Body of pancreas (tissue), 4 donors: ENCODE results near the gene KANTR. TPM values are rescaled to one million over a fixed set of nuclear protein-coding genes. Genes with fewer than 3 reads are reported as not detected.

Experiments used
- ATAC-seq: fragments of 150-250 bp; one replicate; pipeline ENCODE4 v1.9.1; 2016
- DNase-seq, 4 donors: peaks; one replicate each; pipeline ENCODE4 v3.0.0-alpha.2; 2019
- H3K27ac ChIP-seq, 4 donors: fragments of 200-600 bp; sonication (generic); 1 replicate in 3 of 4; 2 replicates in 1 of 4; pipeline versions ENCODE4 v1.5.1 to v1.6.1; 2016 to 2019; ENCODE audit warnings: mild to moderate bottlenecking in 1 of 4, mixed read lengths in 1 of 4, moderate library complexity in 1 of 4
- H3K27me3 ChIP-seq, 2 donors: fragments of 200-600 bp; sonication (generic); one replicate each; pipeline ENCODE4 v1.6.0; 2016; ENCODE audit warnings: mild to moderate bottlenecking in 1 of 2
- H3K36me3 ChIP-seq, 2 donors: fragments of 200-600 bp; sonication (generic); replicated peaks in 1 of 2; 2 replicates each; pipeline ENCODE4 v1.5.1; 2016; ENCODE audit warnings: low read depth in 2 of 2; ENCODE audit not compliant: insufficient read depth in 1 of 2
- H3K4me1 ChIP-seq: fragments of 200-600 bp; sonication (generic); one replicate; pipeline ENCODE4 v1.6.0; 2016
- H3K4me3 ChIP-seq, 2 donors: fragments of 200-600 bp; sonication (generic); 1 replicate in 1 of 2; 2 replicates in 1 of 2; pipeline ENCODE4 v1.5.1; 2016 to 2019
- H3K9me3 ChIP-seq, 3 donors: fragments of 200-600 bp; sonication (generic); 1 replicate in 2 of 3; 2 replicates in 1 of 3; pipeline ENCODE4 v1.5.1; 2016
- CTCF ChIP-seq, 7 experiments: fragments of 450-650 bp in 4 of 7; fragments of 200-600 bp in 3 of 7; sonication (generic) in 3 of 7; IDR thresholded peaks; one replicate each; pipeline ENCODE4 v1.5.1; 2016 to 2019; ENCODE audit warnings: antibody characterized with exemption in 7 of 7
- POLR2A ChIP-seq, 3 donors: fragments of 450-650 bp; IDR thresholded peaks; one replicate each; pipeline ENCODE4 v1.6.1; 2016; ENCODE audit warnings: antibody characterized with exemption in 3 of 3, mild to moderate bottlenecking in 2 of 3
- WGBS, 2 donors: methylation state at CpG; one replicate each; pipeline ENCODE4 v1.1.5; 2017; 5-methylcytosine and 5-hydroxymethylcytosine counted together
- intact Hi-C: fragments of 100-400 bp; cut with DNase I; formaldehyde crosslinking; loops from one replicate; pipeline ENCODE4 v1.15.1; 2023
- total RNA-seq, 2 donors: library from RNA; depleted of rRNA; stranded (reverse); fragments of >200 nt; gene quantifications; one replicate each; pipeline ENCODE4 v1.1.0, GENCODE V29; 2016

KANTR gene
- total RNA-seq, 2 donors from 2014 or later, result 12.2 to 13.0 TPM

- Histone ChIP-seq H3K36me3 (no peaks in the 10 kb centered on the region), H3K4me3 (no peak overlapping the region), H3K4me1 (peaks cover 21% of the 10 kb centered on the region), H3K9me3 (no peaks in the 10 kb centered on the region), H3K27ac (peak overlapping the region; percentile 39 to 89 (median 60)), H3K27me3 (no peaks in the 10 kb centered on the region)
- TF ChIP-seq POLR2A (IDR thresholded peaks at IDR 0.05), result no peak
- TF ChIP-seq CTCF (IDR thresholded peaks at IDR 0.05), result no peak
- 28 to 34% methylated on average over 7 to 9 of the region's 17 CpGs for WGBS, 2 donors
- DNase-seq (no peak), ATAC-seq (no peak)
- intact Hi-C loops, result no loop called here
These were observed 13.0 kb upstream of the KANTR start for GRCh38 chrX:53080628-53081580.

- Histone ChIP-seq H3K9me3 (no peaks in the 10 kb centered on the region), H3K36me3 (no peaks in the 10 kb centered on the region), H3K27ac (peak within 1 kb of the TSS; percentile 70 to 90 (median 84)), H3K27me3 (no peaks in the 10 kb centered on the region), H3K4me1 (peaks cover 33% of the 10 kb centered on the region), H3K4me3 (peak within 1 kb of the TSS; percentile 36 to 37)
- WGBS, 2 donors, result 0 to 2% methylated on average over 10 to 23 of the region's 86 CpGs
- TF ChIP-seq POLR2A (IDR thresholded peaks at IDR 0.05) (peak; percentile 99), CTCF (IDR thresholded peaks at IDR 0.05) (no peak)
- peak; percentile 93 for ATAC-seq
- intact Hi-C loops, result no loop called here
- peak; percentile 94 to 95 (median 95) for DNase-seq
These were observed 11.8 kb upstream of the KANTR start, which contains the start of gene TSPYL2 for GRCh38 chrX:53081925-53082772. Gene TSPYL2, plus strand, starts transcription at chrX:53082367. Its CDS starts 132 bp downstream, at chrX:53082499.

GRCh38 chrX:53082773-53083616 is 10.9 kb upstream of the KANTR start:
- Histone ChIP-seq H3K4me3 (peak overlapping the region; percentile 36 to 37), H3K9me3 (no peaks in the 10 kb centered on the region), H3K36me3 (no peaks in the 10 kb centered on the region), H3K4me1 (peaks cover 42% of the 10 kb centered on the region), H3K27me3 (no peaks in the 10 kb centered on the region), H3K27ac (peak overlapping the region; percentile 70 to 90 (median 84))
- TF ChIP-seq POLR2A (IDR thresholded peaks at IDR 0.05) (no peak), CTCF (IDR thresholded peaks at IDR 0.05) (no peak)
- ATAC-seq, result no peak
- no peak for DNase-seq
- intact Hi-C loops, result no loop called here
- 1 to 6% methylated on average over 23 to 25 of the region's 31 CpGs for WGBS, 2 donors

- H3K27me3 ChIP-seq, result no peaks in the 10 kb centered on the region
- H3K36me3 ChIP-seq, result no peaks in the 10 kb centered on the region
- WGBS, 2 donors, result 66 to 69% methylated on average over 3 to 4 of the region's 4 CpGs
- no peak for DNase-seq
- peak overlapping the region in 1 of 4 donors; percentile 90 for H3K27ac ChIP-seq
- H3K9me3 ChIP-seq, result no peaks in the 10 kb centered on the region
- TF ChIP-seq POLR2A (IDR thresholded peaks at IDR 0.05) (peak in 1 of 3 donors; percentile 23), CTCF (IDR thresholded peaks at IDR 0.05) (no peak)
- H3K4me1 ChIP-seq, result peaks cover 44% of the 10 kb centered on the region
- intact Hi-C loops, result no loop called here
- H3K4me3 ChIP-seq, result no peak overlapping the region
- no peak for ATAC-seq
These were observed 9.8 kb upstream of the KANTR start for GRCh38 chrX:53084043-53084570.
